ENCODE measurements around the gene PARD6A. TPM values are rescaled to one million over a fixed set of nuclear protein-coding genes. Genes with fewer than 3 reads are reported as not detected.

PARD6A gene
- total RNA-seq, 1 donor from 2014 or later, result 5.6 TPM

GRCh38 chr16:67710607-67711006 is 49.8 kb downstream of the PARD6A start:
- intact Hi-C loops (cut with DNase I), result no loop called here
- ATAC-seq, result no peak
- no peak for DNase-seq (ENCODE audit: low spot score)

Other genes with a start within 250 kb of the PARD6A start
- 16.3 TPM for gene ZDHHC1, start 244.5 kb upstream of the PARD6A start, total RNA-seq
- 0.53 TPM for gene HSD11B2, start 229.8 kb upstream of the PARD6A start, total RNA-seq
- gene ATP6V0D1, start 179.8 kb upstream of the PARD6A start, total RNA-seq, result 46.4 TPM
- not detected for gene AGRP, start 177.4 kb upstream of the PARD6A start, total RNA-seq
- gene RIPOR1, start 132.1 kb upstream of the PARD6A start, total RNA-seq, result 116 TPM
- gene CTCF, start 98.4 kb upstream of the PARD6A start, total RNA-seq, result 44.0 TPM
- gene CARMIL2, start 15.8 kb upstream of the PARD6A start, total RNA-seq, result 2.8 TPM
- 21.2 TPM for gene ACD, start 700 bp upstream of the PARD6A start, total RNA-seq
- 19.7 TPM for gene ENKD1, start 5.8 kb downstream of the PARD6A start, total RNA-seq
- gene C16orf86, start 5.9 kb downstream of the PARD6A start, total RNA-seq, result 8.6 TPM
- 16.8 TPM for gene GFOD2, start 58.4 kb downstream of the PARD6A start, total RNA-seq
- 21.7 TPM for gene RANBP10, start 145.6 kb downstream of the PARD6A start, total RNA-seq
- gene TSNAXIP1, start 145.9 kb downstream of the PARD6A start, total RNA-seq, result 1.5 TPM
- gene THAP11, start 181.4 kb downstream of the PARD6A start, total RNA-seq, result 22.7 TPM
- 59.2 TPM for gene NUTF2, start 186.0 kb downstream of the PARD6A start, total RNA-seq
- gene CENPT, start 186.7 kb downstream of the PARD6A start, total RNA-seq, result 45.1 TPM
- 40.2 TPM for gene EDC4, start 212.1 kb downstream of the PARD6A start, total RNA-seq
- gene NRN1L, start 223.9 kb downstream of the PARD6A start, total RNA-seq, result 1.6 TPM
- gene PSKH1, start 232.3 kb downstream of the PARD6A start, total RNA-seq, result 27.4 TPM